ENCODE data around the gene OR14K1.

OR14K1 gene

GRCh38 chr1:247760456-247760855 is 22.0 kb downstream of the OR14K1 start, which contains the start of gene OR1C1:
OR1C1 (minus strand) TSS chr1:247760556; CDS start chr1:247758406, 2,150 bp downstream.
- no peak for DNase-seq (ENCODE audit: low read depth in 1 of 2, low spot score in 1 of 2)
- in situ Hi-C loops (cut with HindIII; ENCODE audit: low pct_unique_long_range_greater_than_20kb, low sequenced_read_pairs): no loop called here
- no peak for TF ChIP-seq JUND (IDR thresholded peaks at IDR 0.05; ENCODE audit: low read depth)

DNA sequence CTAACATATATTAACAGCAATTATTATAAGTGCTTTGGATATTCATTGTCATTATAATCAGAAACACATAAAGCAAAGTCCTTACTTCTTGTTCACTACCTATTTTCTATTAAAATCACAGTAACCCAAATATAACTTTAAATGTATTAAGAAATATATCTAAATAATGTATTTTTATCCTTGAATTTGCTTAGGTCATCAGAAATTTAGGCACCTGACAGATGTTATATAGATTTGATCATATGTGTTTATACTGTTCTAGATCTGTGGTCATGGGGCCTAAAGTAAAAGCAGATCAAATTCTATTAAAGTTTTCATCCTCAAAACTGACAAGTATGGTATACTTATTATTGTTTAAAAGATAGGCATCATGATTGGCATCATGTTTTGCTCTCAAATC is 31.2 kb downstream of the OR14K1 start:
- in situ Hi-C loops (cut with HindIII; ENCODE audit: low pct_unique_long_range_greater_than_20kb, low sequenced_read_pairs): no loop called here

More for the DNA sequence above, 31.2 kb downstream of the OR14K1 start:
- TF ChIP-seq JUND (IDR thresholded peaks at IDR 0.05; ENCODE audit: low read depth): no peak
- DNase-seq (ENCODE audit: low read depth in 1 of 2, low spot score in 1 of 2): no peak
